ENCODE measurements around the gene JAM2. TPM values are rescaled to one million over a fixed set of nuclear protein-coding genes. Genes with fewer than 3 reads are reported as not detected.

The JAM2 gene
- total and polyA plus RNA-seq, 2 of the 4 experiments (the other 2 are of a cell fraction): 0.72 to 2.1 TPM

- Histone ChIP-seq H3K23ac (ENCODE audit: low read depth, low read length) (no peak overlapping the region), H3K9ac (ENCODE audit: low read depth, low read length) (no peak overlapping the region), H3K56ac (ENCODE audit: extremely low read depth, insufficient read depth, low read length) (no peak overlapping the region), H3K36me3 (ENCODE audit: control insufficient read depth, insufficient read depth, low read length) (no peaks in the 10 kb centered on the region), H2BK20ac (ENCODE audit: low read depth, low read length) (no peak overlapping the region), H4K20me1 (ENCODE audit: insufficient read depth, low read length) (no peaks in the 10 kb centered on the region), H2BK5ac (ENCODE audit: low read depth, low read length, poor library complexity, severe bottlenecking) (no peak overlapping the region), H4K91ac (ENCODE audit: insufficient read depth, low read depth, low read length) (no peak overlapping the region), H3K27ac (ENCODE audit: insufficient read depth, low read length) (no peak overlapping the region), H4K5ac (ENCODE audit: low read depth, low read length) (no peak overlapping the region), H3K4ac (ENCODE audit: low read depth, low read length) (no peak overlapping the region), H3K18ac (ENCODE audit: low read depth, low read length) (no peak overlapping the region), H3K9me1 (ENCODE audit: insufficient read depth, low read length) (no peaks in the 10 kb centered on the region), H4K8ac (ENCODE audit: low read depth in 2 of 2, low read length in 2 of 2) (no peak overlapping the region), H3K4me2 (ENCODE audit: low read depth, low read length) (no peak overlapping the region), H3K4me3 (ENCODE audit: insufficient read depth, low read depth, low read length) (no peak overlapping the region), H2BK120ac (ENCODE audit: low read depth, low read length) (no peak overlapping the region), H2AK9ac (replicated peaks; ENCODE audit: low read depth, low read length, poor library complexity) (no peak overlapping the region), H2AK5ac (ENCODE audit: low read depth, low read length) (no peak overlapping the region), H2AFZ (replicated peaks; ENCODE audit: low read length, poor library complexity) (no peak overlapping the region), H3K79me1 (ENCODE audit: low read depth in 1 of 2, low read length in 2 of 2) (no peaks in the 10 kb centered on the region), H3K14ac (replicated peaks; ENCODE audit: low read depth, low read length) (no peak overlapping the region), H2BK15ac (ENCODE audit: low read depth, low read length) (no peak overlapping the region), H3K4me1 (ENCODE audit: control insufficient read depth, insufficient read depth, low read length) (no peaks in the 10 kb centered on the region), H3K9me3 (ENCODE audit: control insufficient read depth, insufficient read depth, low read length) (no peaks in the 10 kb centered on the region), H3K27me3 (ENCODE audit: control insufficient read depth, insufficient read depth, low read length) (no peaks in the 10 kb centered on the region)
- intact Hi-C loops (cut with micrococcal nuclease) (no loop called here), in situ Hi-C loops (cut with MboI; ENCODE audit: low sequenced_read_pairs) (no loop called here), dilution Hi-C loops (cut with HindIII; ENCODE audit: low sequenced_read_pairs, unreplicated experiment) (no loop called here)
- no peak for TF ChIP-seq BHLHE40 (IDR thresholded peaks at IDR 0.05; ENCODE audit: low read depth, low read length)
- no peak for TF ChIP-seq RAD21 (IDR thresholded peaks at IDR 0.05; ENCODE audit: low read length)
- TF ChIP-seq CTCF (conservative IDR thresholded peaks at IDR 0.05; ENCODE audit: low read depth, low read length): no peak
- no peak for TF ChIP-seq RCOR1 (IDR thresholded peaks at IDR 0.05; ENCODE audit: insufficient replicate concordance, low read length)
- TF ChIP-seq CEBPB (IDR thresholded peaks at IDR 0.05; ENCODE audit: low read depth, low read length): no peak
- no peak for TF ChIP-seq SMC3 (IDR thresholded peaks at IDR 0.05; ENCODE audit: low read depth, low read length)
- TF ChIP-seq ELK1 (IDR thresholded peaks at IDR 0.05; ENCODE audit: borderline replicate concordance, low read depth, low read length): no peak
- TF ChIP-seq MAZ (IDR thresholded peaks at IDR 0.05; ENCODE audit: borderline replicate concordance, low read depth, low read length): no peak
- TF ChIP-seq CHD1 (IDR thresholded peaks at IDR 0.05; ENCODE audit: low read depth, low read length): no peak
- no peak for TF ChIP-seq MXI1 (IDR thresholded peaks at IDR 0.05; ENCODE audit: borderline replicate concordance, low read depth, low read length)
- no peak for TF ChIP-seq POLR2A (IDR thresholded peaks at IDR 0.05; ENCODE audit: low read depth, low read length)
- TF ChIP-seq USF2 (IDR thresholded peaks at IDR 0.05; ENCODE audit: low read depth, low read length): no peak
- TF ChIP-seq FOS (IDR thresholded peaks at IDR 0.05; ENCODE audit: low read depth, low read length): no peak
- no peak for TF ChIP-seq RFX5 (IDR thresholded peaks at IDR 0.05; ENCODE audit: low read depth, low read length)
- no peak for TF ChIP-seq NFE2L2 (IDR thresholded peaks at IDR 0.05; ENCODE audit: low read depth, low read length)
- no peak for TF ChIP-seq MAFK (IDR thresholded peaks at IDR 0.05; ENCODE audit: low read depth, low read length)
- no peak for DNase-seq
- no TSS peak for BruUV-seq (replicated peaks)
- CTCF ChIA-PET: no interaction called here
- ATAC-seq (ENCODE audit: low read depth): no peak
- no CpG with 5 or more reads among the region's 1 CpG for WGBS, 2 experiments (ENCODE audit: extremely low coverage in 2 of 2, insufficient read length in 1 of 2)
- POLR2A ChIA-PET (ENCODE audit: unreplicated experiment): no interaction called here
Measured at GRCh38 chr21:25646474-25646873, 7.4 kb downstream of the JAM2 start.
